Right atrium auricular region (tissue), 2 donors: ENCODE measurements around the gene RNF180. TPM values are rescaled to one million over a fixed set of nuclear protein-coding genes. Genes with fewer than 3 reads are reported as not detected.
A peak's percentile ranks its signal among the peaks of the same experiment; 100 is the strongest.

Experiments
- DNase-seq: peaks from one replicate; pipeline ENCODE4 v3.0.0-alpha.2; 2019; ENCODE audit warnings: low spot score
- H3K27ac ChIP-seq, 2 donors: fragments of 200-600 bp; sonication (generic); 1 replicate in 1 of 2; 2 replicates in 1 of 2; pipeline ENCODE4 v1.5.1; 2016 to 2019
- H3K27me3 ChIP-seq, 2 donors: fragments of 200-600 bp; sonication (generic); one replicate each; pipeline versions ENCODE4 v1.5.1 to v1.6.0; 2017 to 2019
- H3K36me3 ChIP-seq: fragments of 200-600 bp; sonication (generic); one replicate; pipeline ENCODE4 v1.5.1; 2016
- H3K4me1 ChIP-seq, 2 donors: fragments of 200-600 bp; sonication (generic); one replicate each; pipeline versions ENCODE4 v1.5.1 to v1.6.0; 2017 to 2019
- H3K4me3 ChIP-seq, 2 donors: fragments of 200-600 bp; sonication (generic); 1 replicate in 1 of 2; 2 replicates in 1 of 2; pipeline ENCODE4 v1.5.1; 2017 to 2019; ENCODE audit warnings: mild to moderate bottlenecking in 1 of 2, moderate library complexity in 1 of 2
- H3K9me3 ChIP-seq, 2 donors: fragments of 200-600 bp; sonication (generic); one replicate each; pipeline ENCODE4 v1.5.1; 2019
- CTCF ChIP-seq, 2 donors: fragments of 200-600 bp; sonication (generic); IDR thresholded peaks; one replicate each; pipeline ENCODE4 v1.5.1; 2019; ENCODE audit warnings: antibody characterized with exemption in 2 of 2
- total RNA-seq, 2 donors: library from RNA; depleted of rRNA; stranded (reverse); fragments of >200 nt; gene quantifications; one replicate each; pipeline ENCODE4 v1.1.0, GENCODE V29; 2016

RNF180 gene
- total RNA-seq, 2 donors from 2014 or later, result 17.8 to 21.1 TPM

- no peaks in the 10 kb centered on the region for H3K27me3 ChIP-seq
- peaks cover 10% of the 10 kb centered on the region for H3K36me3 ChIP-seq
- DNase-seq, result no peak
- TF ChIP-seq CTCF (IDR thresholded peaks at IDR 0.05), result peak; percentile 51 to 73
- H3K27ac ChIP-seq, result no peak overlapping the region
- H3K9me3 ChIP-seq, result no peaks in the 10 kb centered on the region
- no peak overlapping the region for H3K4me3 ChIP-seq
- H3K4me1 ChIP-seq, result no peaks in the 10 kb centered on the region
These were observed 63.6 kb downstream of the RNF180 start for GRCh38 chr5:64229163-64229774.

- Histone ChIP-seq H3K9me3 (no peaks in the 10 kb centered on the region), H3K27ac (no peak overlapping the region), H3K4me3 (no peak overlapping the region), H3K36me3 (no peaks in the 10 kb centered on the region), H3K27me3 (no peaks in the 10 kb centered on the region), H3K4me1 (no peaks in the 10 kb centered on the region)
- DNase-seq, result no peak
- TF ChIP-seq CTCF (IDR thresholded peaks at IDR 0.05), result no peak
These were observed 95.1 kb downstream of the RNF180 start for GRCh38 chr5:64260756-64261155.

- Histone ChIP-seq H3K4me1 (no peaks in the 10 kb centered on the region), H3K27me3 (no peaks in the 10 kb centered on the region), H3K4me3 (no peak overlapping the region), H3K9me3 (no peaks in the 10 kb centered on the region), H3K27ac (no peak overlapping the region), H3K36me3 (no peaks in the 10 kb centered on the region)
- TF ChIP-seq CTCF (IDR thresholded peaks at IDR 0.05), result no peak
- no peak for DNase-seq
These were observed 103.5 kb downstream of the RNF180 start for GRCh38 chr5:64269164-64269563.

- no peak overlapping the region for H3K4me3 ChIP-seq
- DNase-seq, result no peak
- H3K4me1 ChIP-seq, result no peaks in the 10 kb centered on the region
- H3K27me3 ChIP-seq, result no peaks in the 10 kb centered on the region
- no peaks in the 10 kb centered on the region for H3K36me3 ChIP-seq
- H3K9me3 ChIP-seq, result no peaks in the 10 kb centered on the region
- H3K27ac ChIP-seq, result no peak overlapping the region
- no peak for TF ChIP-seq CTCF (IDR thresholded peaks at IDR 0.05)
These were observed 107.6 kb downstream of the RNF180 start for GRCh38 chr5:64273276-64273675.

GRCh38 chr5:64285188-64286130, 119.8 kb downstream of the RNF180 start:
- H3K4me1 ChIP-seq, result no peaks in the 10 kb centered on the region
- TF ChIP-seq CTCF (IDR thresholded peaks at IDR 0.05), result no peak
- H3K4me3 ChIP-seq, result no peak overlapping the region
- H3K27me3 ChIP-seq, result no peaks in the 10 kb centered on the region
- no peak for DNase-seq
- peaks cover 0 to 29% of the 10 kb centered on the region in 2 donors for H3K9me3 ChIP-seq
- no peak overlapping the region for H3K27ac ChIP-seq
- no peaks in the 10 kb centered on the region for H3K36me3 ChIP-seq
